ENCODE measurements around the gene MYOT. TPM values are rescaled to one million over a fixed set of nuclear protein-coding genes. Genes with fewer than 3 reads are reported as not detected.
"Not testable (repeated sequence)": the region's sequence is repeated elsewhere in the genome, so short reads cannot be mapped to it uniquely, and the experiment has no call there.

The MYOT gene
- total RNA-seq, 1 experiment from 2014 or later: not detected

- not testable (repeated sequence) for DNase-seq (ENCODE audit: low read depth in 1 of 2, low spot score in 2 of 2); H3K4me3 ChIP-seq; H3K4me1 ChIP-seq (replicated peaks); H3K9me3 ChIP-seq (replicated peaks); H3K27ac ChIP-seq; H3K36me3 ChIP-seq
- peaks cover 11% of the 10 kb centered on the region; the same call in 1 of the 2 replicates for H3K27me3 ChIP-seq (replicated peaks)
These were observed 4.0 kb upstream of the MYOT start for GRCh38 chr5:137863653-137864052.

GRCh38 chr5:137866541-137867388, 895 bp upstream of the MYOT start:
- Histone ChIP-seq H3K27me3 (replicated peaks) (peaks cover 20% of the 10 kb centered on the region; the same call in 1 of the 2 replicates), H3K4me1 (replicated peaks) (no peaks in the 10 kb centered on the region), H3K36me3 (no peaks in the 10 kb centered on the region), H3K4me3 (no peak overlapping the region), H3K27ac (no peak overlapping the region), H3K9me3 (replicated peaks) (no peaks in the 10 kb centered on the region)
- no peak for DNase-seq (ENCODE audit: low read depth in 1 of 2, low spot score in 2 of 2)

- Histone ChIP-seq H3K27me3 (replicated peaks) (peaks cover 30% of the 10 kb centered on the region; the same call in 1 of the 2 replicates), H3K4me3 (no peak overlapping the region), H3K36me3 (no peaks in the 10 kb centered on the region), H3K27ac (no peak overlapping the region), H3K4me1 (replicated peaks) (no peaks in the 10 kb centered on the region), H3K9me3 (replicated peaks) (no peaks in the 10 kb centered on the region)
- DNase-seq (ENCODE audit: low read depth in 1 of 2, low spot score in 2 of 2): no peak
These were observed 3.1 kb downstream of the MYOT start for GRCh38 chr5:137870647-137871339.

GRCh38 chr5:137871571-137871970, 3.9 kb downstream of the MYOT start:
- H3K27me3 ChIP-seq (replicated peaks): peaks cover 30% of the 10 kb centered on the region; the same call in 1 of the 2 replicates
- H3K9me3 ChIP-seq (replicated peaks): no peaks in the 10 kb centered on the region
- H3K36me3 ChIP-seq: no peaks in the 10 kb centered on the region
- no peak overlapping the region for H3K4me3 ChIP-seq
- no peak for DNase-seq (ENCODE audit: low read depth in 1 of 2, low spot score in 2 of 2)
- no peaks in the 10 kb centered on the region for H3K4me1 ChIP-seq (replicated peaks)
- H3K27ac ChIP-seq: no peak overlapping the region

- no peak overlapping the region for H3K4me3 ChIP-seq
- peaks cover 27% of the 10 kb centered on the region; the same call in 1 of the 2 replicates for H3K27me3 ChIP-seq (replicated peaks)
- H3K36me3 ChIP-seq: no peaks in the 10 kb centered on the region
- no peak for DNase-seq (ENCODE audit: low read depth in 1 of 2, low spot score in 2 of 2)
- H3K27ac ChIP-seq: no peak overlapping the region
- no peaks in the 10 kb centered on the region for H3K9me3 ChIP-seq (replicated peaks)
- H3K4me1 ChIP-seq (replicated peaks): no peaks in the 10 kb centered on the region
These were observed 4.8 kb downstream of the MYOT start for GRCh38 chr5:137872466-137872865.

- no peaks in the 10 kb centered on the region for H3K4me1 ChIP-seq (replicated peaks)
- no peak overlapping the region for H3K4me3 ChIP-seq
- DNase-seq (ENCODE audit: low read depth in 1 of 2, low spot score in 2 of 2): no peak
- no peaks in the 10 kb centered on the region for H3K9me3 ChIP-seq (replicated peaks)
- H3K27me3 ChIP-seq (replicated peaks): 0 out of 2 replicates have a peak, but pooled peaks cover 10% of the 10 kb centered on the region
- H3K36me3 ChIP-seq: no peaks in the 10 kb centered on the region
- no peak overlapping the region for H3K27ac ChIP-seq
These were observed 8.4 kb downstream of the MYOT start for GRCh38 chr5:137876101-137876500.

GRCh38 chr5:137880313-137880712, 12.7 kb downstream of the MYOT start:
- H3K4me1 ChIP-seq (replicated peaks): no peaks in the 10 kb centered on the region
- peaks cover 8% of the 10 kb centered on the region for H3K27me3 ChIP-seq (replicated peaks)
- no peaks in the 10 kb centered on the region for H3K9me3 ChIP-seq (replicated peaks)
- no peak for DNase-seq (ENCODE audit: low read depth in 1 of 2, low spot score in 2 of 2)
- H3K27ac ChIP-seq: no peak overlapping the region
- no peaks in the 10 kb centered on the region for H3K36me3 ChIP-seq
- H3K4me3 ChIP-seq: no peak overlapping the region

- Histone ChIP-seq H3K36me3 (no peaks in the 10 kb centered on the region), H3K9me3 (replicated peaks) (no peaks in the 10 kb centered on the region), H3K27me3 (replicated peaks) (peaks cover 10% of the 10 kb centered on the region), H3K4me3 (no peak overlapping the region), H3K27ac (no peak overlapping the region), H3K4me1 (replicated peaks) (no peaks in the 10 kb centered on the region)
- no peak for DNase-seq (ENCODE audit: low read depth in 1 of 2, low spot score in 2 of 2)
These were observed 20.2 kb downstream of the MYOT start for GRCh38 chr5:137887831-137888230.

GRCh38 chr5:137888466-137888862, 20.8 kb downstream of the MYOT start:
- no peaks in the 10 kb centered on the region for H3K4me1 ChIP-seq (replicated peaks)
- no peak overlapping the region for H3K4me3 ChIP-seq
- H3K36me3 ChIP-seq: no peaks in the 10 kb centered on the region
- H3K9me3 ChIP-seq (replicated peaks): no peaks in the 10 kb centered on the region
- H3K27me3 ChIP-seq (replicated peaks): peaks cover 13% of the 10 kb centered on the region
- no peak overlapping the region for H3K27ac ChIP-seq
- DNase-seq (ENCODE audit: low read depth in 1 of 2, low spot score in 2 of 2): no peak

GRCh38 chr5:137888863-137889759, 21.5 kb downstream of the MYOT start, which contains the start of gene PKD2L2:
Gene PKD2L2, plus strand, starts transcription at chr5:137889457. Its CDS starts 35 bp downstream, at chr5:137889492.
- Histone ChIP-seq H3K27me3 (replicated peaks) (peaks cover 12% of the 10 kb centered on the region), H3K4me3 (no peak within 1 kb of the TSS), H3K4me1 (replicated peaks) (no peaks in the 10 kb centered on the region), H3K36me3 (no peaks in the 10 kb centered on the region), H3K9me3 (replicated peaks) (no peaks in the 10 kb centered on the region), H3K27ac (no peak within 1 kb of the TSS)
- DNase-seq (ENCODE audit: low read depth in 1 of 2, low spot score in 2 of 2): no peak

GRCh38 chr5:137890845-137891244, 23.2 kb downstream of the MYOT start:
- no peak for DNase-seq (ENCODE audit: low read depth in 1 of 2, low spot score in 2 of 2)
- Histone ChIP-seq H3K36me3 (no peaks in the 10 kb centered on the region), H3K27me3 (replicated peaks) (peaks cover 10% of the 10 kb centered on the region; the same call in 1 of the 2 replicates), H3K9me3 (replicated peaks) (no peaks in the 10 kb centered on the region), H3K4me1 (replicated peaks) (no peaks in the 10 kb centered on the region), H3K4me3 (no peak overlapping the region), H3K27ac (no peak overlapping the region)

- H3K9me3 ChIP-seq (replicated peaks): no peaks in the 10 kb centered on the region
- H3K4me1 ChIP-seq (replicated peaks): no peaks in the 10 kb centered on the region
- no peaks in the 10 kb centered on the region for H3K36me3 ChIP-seq
- H3K27me3 ChIP-seq (replicated peaks): peaks cover 10% of the 10 kb centered on the region; the same call in 1 of the 2 replicates
- H3K27ac ChIP-seq: no peak overlapping the region
- no peak for DNase-seq (ENCODE audit: low read depth in 1 of 2, low spot score in 2 of 2)
- no peak overlapping the region for H3K4me3 ChIP-seq
These were observed 24.2 kb downstream of the MYOT start for GRCh38 chr5:137891849-137892248.

GRCh38 chr5:137894586-137894985, 26.9 kb downstream of the MYOT start:
- DNase-seq (ENCODE audit: low read depth in 1 of 2, low spot score in 2 of 2): no peak

More at GRCh38 chr5:137894586-137894985, 26.9 kb downstream of the MYOT start:
- Histone ChIP-seq H3K27ac (no peak overlapping the region), H3K4me1 (replicated peaks) (no peaks in the 10 kb centered on the region), H3K9me3 (replicated peaks) (no peaks in the 10 kb centered on the region), H3K36me3 (no peaks in the 10 kb centered on the region), H3K4me3 (no peak overlapping the region), H3K27me3 (replicated peaks) (peaks cover 12% of the 10 kb centered on the region)

Measured in SJSA1 (cell line).